ENCODE measurements around the gene MBD3L1. TPM values are rescaled to one million over a fixed set of nuclear protein-coding genes. Genes with fewer than 3 reads are reported as not detected.

Gene MBD3L1
- total RNA-seq, 1 experiment from 2014 or later = not detected

- no peak for DNase-seq (ENCODE audit: low read depth)
- in situ Hi-C loops (cut with HindIII; ENCODE audit: low pct_unique_long_range_greater_than_20kb, low sequenced_read_pairs) = no loop called here
These were observed 34.2 kb downstream of the MBD3L1 start for GRCh38 chr19:8866344-8866743.

- DNase-seq (ENCODE audit: low read depth) = peak; percentile 4
These were observed 45.9 kb downstream of the MBD3L1 start for GRCh38 chr19:8877854-8878705.

DNA sequence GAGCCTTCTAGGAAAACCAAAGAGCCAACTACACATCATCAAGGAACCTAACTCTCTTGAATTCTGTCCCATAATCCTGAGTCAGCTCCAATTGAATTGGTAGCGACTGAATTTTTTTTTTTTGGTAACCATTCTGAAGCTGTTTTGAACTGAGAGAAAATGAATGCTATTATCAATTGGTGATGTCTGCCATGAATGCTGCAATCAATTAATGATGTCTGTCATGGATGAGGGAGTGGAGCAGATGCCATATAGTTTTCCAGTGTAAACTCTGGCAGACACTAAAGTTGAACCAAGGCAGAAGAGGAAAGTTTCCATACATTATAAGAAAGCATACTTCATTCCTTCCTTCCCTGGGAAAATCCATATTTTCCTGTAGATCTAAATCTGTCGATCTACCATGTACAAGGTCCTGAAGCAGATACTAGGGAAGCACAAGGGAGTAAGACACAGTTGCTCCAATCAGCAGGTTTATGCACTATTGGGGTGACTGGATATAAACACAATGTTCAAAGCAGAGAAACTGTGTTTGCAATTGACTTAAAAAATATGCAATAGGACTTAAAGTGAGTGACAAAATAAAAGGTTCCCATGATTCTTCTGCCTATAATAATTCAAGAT lies 48.8 kb downstream of the MBD3L1 start:
- in situ Hi-C loops (cut with HindIII; ENCODE audit: low pct_unique_long_range_greater_than_20kb, low sequenced_read_pairs) = no loop called here
- no peak for DNase-seq (ENCODE audit: low read depth)

More at GRCh38 chr19:8877854-8878705, 45.9 kb downstream of the MBD3L1 start:
- in situ Hi-C loops (cut with HindIII; ENCODE audit: low pct_unique_long_range_greater_than_20kb, low sequenced_read_pairs) = no loop called here

GRCh38 chr19:8881512-8881911 lies 49.3 kb downstream of the MBD3L1 start:
- in situ Hi-C loops (cut with HindIII; ENCODE audit: low pct_unique_long_range_greater_than_20kb, low sequenced_read_pairs) = no loop called here
- DNase-seq (ENCODE audit: low read depth) = no peak

DNA sequence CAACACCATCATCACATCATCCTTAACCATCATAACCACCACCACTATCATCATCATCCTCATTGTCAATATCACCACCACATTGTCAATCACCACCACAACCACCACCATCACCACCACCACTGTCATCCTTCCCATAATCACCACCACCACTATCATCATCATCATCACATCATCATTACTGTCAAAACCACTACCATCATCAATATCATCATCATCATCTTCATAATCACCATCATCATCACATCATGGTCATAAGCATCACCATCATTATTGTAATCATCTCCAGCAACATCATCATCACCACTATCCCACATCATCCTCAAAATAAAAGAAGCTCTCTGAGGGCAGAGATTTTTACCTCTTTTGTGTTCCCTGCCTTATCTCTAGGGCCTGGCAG lies 52.2 kb downstream of the MBD3L1 start:
- in situ Hi-C loops (cut with HindIII; ENCODE audit: low pct_unique_long_range_greater_than_20kb, low sequenced_read_pairs) = no loop called here

DNA sequence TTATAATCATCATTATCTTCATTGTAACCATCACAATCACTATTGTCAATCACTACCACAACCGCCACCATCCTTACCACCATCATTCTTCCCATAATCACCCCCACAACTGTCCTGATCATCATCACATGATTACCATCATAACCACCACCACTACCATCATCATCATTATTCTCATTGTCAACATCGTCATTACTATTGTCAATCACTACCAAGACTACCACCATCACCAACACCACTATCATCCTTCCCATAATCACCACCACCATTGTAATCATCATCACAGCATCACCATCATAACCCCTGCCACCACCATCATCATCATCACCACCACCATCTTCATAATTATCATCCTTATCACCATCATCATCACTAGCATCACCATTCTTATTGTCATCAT lies 55.2 kb downstream of the MBD3L1 start:
- in situ Hi-C loops (cut with HindIII; ENCODE audit: low pct_unique_long_range_greater_than_20kb, low sequenced_read_pairs) = no loop called here
- DNase-seq (ENCODE audit: low read depth) = no peak

More for the DNA sequence above, 52.2 kb downstream of the MBD3L1 start:
- DNase-seq (ENCODE audit: low read depth) = no peak

- in situ Hi-C loops (cut with HindIII; ENCODE audit: low pct_unique_long_range_greater_than_20kb, low sequenced_read_pairs) = no loop called here
- no peak for DNase-seq (ENCODE audit: low read depth)
These were observed 58.1 kb downstream of the MBD3L1 start for GRCh38 chr19:8890260-8890659.

Other genes starting within 250 kb of the MBD3L1 start
- 1.2 and 4.8 TPM in 2 replicates for gene ADAMTS10, start 221.7 kb upstream of the MBD3L1 start, total RNA-seq (2014; rRNA removed; shearing (Covaris generic); ENCODE audit: low replicate concordance)
- not detected in 2 replicates for gene NFILZ, start 201.7 kb upstream of the MBD3L1 start, total RNA-seq (2014; rRNA removed; shearing (Covaris generic); ENCODE audit: low replicate concordance)
- not detected in 2 replicates for gene ACTL9, start 133.6 kb upstream of the MBD3L1 start, total RNA-seq (2014; rRNA removed; shearing (Covaris generic); ENCODE audit: low replicate concordance)
- not detected in 2 replicates for gene OR2Z1, start 110.7 kb upstream of the MBD3L1 start, total RNA-seq (2014; rRNA removed; shearing (Covaris generic); ENCODE audit: low replicate concordance)
- gene ZNF558, start 73 bp upstream of the MBD3L1 start, total RNA-seq (2014; rRNA removed; shearing (Covaris generic); ENCODE audit: low replicate concordance) = 9.1 and 21.9 TPM in 2 replicates
- gene MUC16, start 178.0 kb downstream of the MBD3L1 start, total RNA-seq (2014; rRNA removed; shearing (Covaris generic); ENCODE audit: low replicate concordance) = under 0.01 TPM in 1 of 2 replicates, not detected in the other